Tracheal epithelial cell (primary cell): Measurements from ENCODE around the gene RABGGTB. TPM values are rescaled to one million over a fixed set of nuclear protein-coding genes. Genes with fewer than 3 reads are reported as not detected.

ENCODE experiments used
- total RNA-seq: library from RNA; depleted of rRNA; stranded (reverse); fragments of >200 nt; gene quantifications from 2 replicates; pipeline ENCODE4 v1.2.1, GENCODE V29; 2014

The RABGGTB gene
- total RNA-seq, result 152 and 175 TPM in 2 replicates

DNA sequence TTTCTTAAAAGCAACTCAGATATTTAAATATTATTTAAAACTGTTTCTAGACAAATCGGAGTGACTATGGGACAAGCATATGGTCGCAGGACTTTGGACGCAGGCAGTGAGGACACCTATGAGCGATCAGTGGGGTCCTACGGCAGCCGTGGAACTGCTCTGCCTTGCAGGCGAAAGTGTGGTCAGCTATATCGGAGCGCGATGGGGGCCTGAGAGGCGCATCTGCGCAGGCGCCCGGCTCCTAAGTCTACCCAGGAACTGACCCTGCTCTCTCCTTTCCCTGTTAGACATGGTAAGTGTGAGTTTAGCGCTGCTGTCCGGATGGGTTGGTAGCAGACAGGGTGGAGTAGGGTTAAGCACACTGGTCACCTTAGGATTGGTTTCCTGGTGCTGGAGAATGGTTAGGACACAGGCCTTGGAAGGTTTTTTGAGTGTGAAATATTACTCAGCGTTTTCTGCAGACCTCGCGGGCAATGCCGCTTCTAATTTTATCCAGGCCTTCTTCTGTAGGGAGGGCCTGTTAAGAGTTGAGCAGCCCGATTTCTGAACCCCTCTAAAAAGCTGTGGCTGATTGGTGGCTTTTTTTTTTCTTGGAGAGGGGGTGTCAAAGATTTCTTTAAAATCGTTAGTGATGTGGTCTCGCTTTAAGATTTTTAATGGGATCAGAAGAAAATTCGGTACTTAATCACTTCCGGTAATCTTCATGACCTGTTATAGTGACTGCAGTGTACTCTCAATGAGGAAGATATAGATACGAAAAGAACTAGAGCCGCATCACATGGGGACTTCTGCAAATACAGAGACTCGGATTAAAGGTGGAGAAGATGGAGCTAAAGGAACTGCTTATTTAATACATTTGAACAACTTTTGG is at the start of gene RABGGTB:
Gene RABGGTB, plus strand, starts transcription at position 274 of the 871 bp plus-strand sequence. Its CDS starts 16 bp downstream, at position 290.

DNA sequence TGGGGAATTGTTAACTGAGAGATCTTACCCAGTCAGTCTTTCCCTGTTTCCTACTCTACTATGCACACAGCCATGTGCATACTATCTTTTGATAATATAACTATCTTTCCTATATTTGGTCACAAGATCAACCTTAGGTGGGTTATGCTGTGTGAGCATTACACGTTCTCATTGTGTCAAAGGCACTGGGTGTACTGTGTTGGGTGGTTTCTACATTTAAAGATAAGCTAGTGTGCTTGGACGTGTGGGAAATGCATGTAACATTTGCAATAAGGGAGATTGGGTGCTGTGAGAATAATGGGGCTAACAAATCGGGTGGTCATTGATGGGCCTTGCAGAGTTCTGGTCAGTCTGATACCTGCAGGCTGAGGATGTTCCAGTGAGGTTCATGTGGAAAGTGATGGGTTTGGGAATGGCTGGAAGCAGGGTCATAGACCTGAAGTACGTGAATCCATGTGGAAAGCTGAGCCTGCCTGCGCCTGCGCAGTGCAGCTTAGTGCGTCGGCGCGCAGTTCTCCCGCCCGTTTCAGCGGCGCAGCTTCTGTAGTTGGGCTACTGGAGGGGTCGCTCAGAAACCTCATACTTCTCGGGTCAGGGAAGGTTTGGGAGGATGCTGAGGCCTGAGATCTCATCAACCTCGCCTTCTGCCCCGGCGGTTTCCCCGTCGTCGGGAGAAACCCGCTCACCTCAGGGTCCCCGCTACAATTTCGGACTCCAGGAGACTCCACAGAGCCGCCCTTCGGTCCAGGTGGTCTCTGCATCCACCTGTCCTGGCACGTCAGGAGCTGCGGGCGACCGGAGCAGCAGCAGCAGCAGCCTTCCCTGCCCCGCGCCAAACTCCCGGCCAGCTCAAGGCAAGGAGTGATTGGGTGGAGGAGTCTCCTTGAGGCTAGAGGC is 10.6 kb downstream of the RABGGTB start, which contains the start of gene MSH4:
Gene MSH4, plus strand, starts transcription at position 507 of the 897 bp plus-strand sequence. Its CDS starts 104 bp downstream, at position 611.

Other genes with a start within 250 kb of the RABGGTB start
- 0.43 and 0.48 TPM in 2 replicates for gene SLC44A5, start 175.1 kb upstream of the RABGGTB start, total RNA-seq
- gene ACADM, start 61.5 kb upstream of the RABGGTB start, total RNA-seq, result 11.5 and 17.8 TPM in 2 replicates
- 0.21 and 0.24 TPM in 2 replicates for gene MSH4, start 10.6 kb downstream of the RABGGTB start, total RNA-seq
- gene ASB17, start 146.1 kb downstream of the RABGGTB start, total RNA-seq, result not detected in 2 replicates